K562 (cell line): ENCODE data around the gene NLRP5.

Source experiments
- CTCF ChIP-seq, 3 experiments: IDR thresholded peaks in 2 of 3; conservative IDR thresholded peaks in 1 of 3; 2 replicates each; pipeline ENCODE4 v1.5.1; 2011 to 2012; ENCODE audit warnings: low read length in 3 of 3, mild to moderate bottlenecking in 3 of 3, control low read depth in 2 of 3, improper control_type of control experiment in 1 of 3, inconsistent platforms in 1 of 3, low read depth in 1 of 3, mixed read lengths in 1 of 3, moderate library complexity in 1 of 3; ENCODE audit not compliant: insufficient read depth in 2 of 3
- EZH2 ChIP-seq: IDR thresholded peaks from 2 replicates; pipeline ENCODE4 v1.6.1; 2012; ENCODE audit warnings: low read depth, mild to moderate bottlenecking, inconsistent platforms, low read length, borderline replicate concordance
- FOXA3 ChIP-seq, 2 experiments: fragments of 450-650 bp in 1 of 2; sonication (generic) in 1 of 2; formaldehyde crosslinking; IDR thresholded peaks in 1 of 2; conservative IDR thresholded peaks in 1 of 2; 2 replicates each; pipeline versions ENCODE4 v1.4.0 to v1.8.0; 2020 to 2022; ENCODE audit warnings: mild to moderate bottlenecking in 2 of 2, missing genetic modification reagents in 1 of 2
- FOXM1 ChIP-seq, 2 experiments: fragments of 450-650 bp in 1 of 2; sonication (generic) in 1 of 2; formaldehyde crosslinking in 1 of 2; IDR thresholded peaks; 2 replicates each; pipeline versions ENCODE4 v1.6.1 to v1.9.0; 2017 to 2022; ENCODE audit warnings: low read depth in 2 of 2, mild to moderate bottlenecking in 2 of 2, missing genetic modification reagents in 1 of 2, moderate library complexity in 1 of 2
- HMG20B ChIP-seq: fragments of 250-450 bp; sonication (Bioruptor Pico); IDR thresholded peaks from 2 replicates; pipeline ENCODE4 v1.5.0; 2021; ENCODE audit warnings: mild to moderate bottlenecking
- KAT7 ChIP-seq: sonication (generic); formaldehyde crosslinking; IDR thresholded peaks from 2 replicates; pipeline ENCODE4 v1.8.0; 2022; ENCODE audit warnings: missing genetic modification reagents, mild to moderate bottlenecking, borderline replicate concordance
- NFXL1 ChIP-seq: fragments of 450-650 bp; formaldehyde crosslinking; IDR thresholded peaks from 2 replicates; pipeline ENCODE4 v1.4.0; 2021; ENCODE audit warnings: mild to moderate bottlenecking
- XRCC5 ChIP-seq: fragments of 200-400 bp; formaldehyde crosslinking; IDR thresholded peaks from 2 replicates; pipeline ENCODE4 v1.6.1; 2017; ENCODE audit warnings: low read depth, mild to moderate bottlenecking, low read length
- ZNF133 ChIP-seq: fragments of 250-450 bp; sonication (Bioruptor Pico); IDR thresholded peaks from 2 replicates; pipeline ENCODE4 v1.4.0; 2020; ENCODE audit warnings: mild to moderate bottlenecking
- ZSCAN29 ChIP-seq: fragments of 450-650 bp; IDR thresholded peaks from 2 replicates; pipeline ENCODE4 v1.6.1; 2017
- TF ChIP-seq, protein P1 (sequence below), 2 experiments: fragments of 450-650 bp; formaldehyde crosslinking in 1 of 2; IDR thresholded peaks; 2 replicates each; pipeline versions ENCODE4 v1.4.0 to v1.6.1; 2014 to 2020; ENCODE audit warnings: mild to moderate bottlenecking in 2 of 2, borderline replicate concordance in 1 of 2, low read depth in 1 of 2

GRCh38 chr19:56083668-56084067 is 97.1 kb downstream of the NLRP5 start:
- TF ChIP-seq XRCC5, result no peak
- no peak for TF ChIP-seq FOXA3 (CRISPR knock-in tag; conservative IDR thresholded peaks at IDR 0.05 in 1 of 2, IDR thresholded peaks at IDR 0.05 in 1 of 2)
- no peak for TF ChIP-seq FOXM1 (IDR thresholded peaks at IDR 0.05; ENCODE audit: low read depth)
- no peak for TF ChIP-seq FOXM1 (CRISPR knock-in tag; IDR thresholded peaks at IDR 0.05; ENCODE audit: low read depth)
- TF ChIP-seq KAT7 (CRISPR knock-in tag), result no peak
- TF ChIP-seq CTCF (IDR thresholded peaks at IDR 0.05 in 2 of 3, conservative IDR thresholded peaks at IDR 0.05 in 1 of 3; ENCODE audit: insufficient read depth in 2 of 3, low read depth in 1 of 3, low read length in 3 of 3), result no peak
- TF ChIP-seq ZSCAN29, result no peak
- no peak for TF ChIP-seq EZH2
- TF ChIP-seq ZNF133 (CRISPR knock-in tag), result no peak
- TF ChIP-seq HMG20B (CRISPR knock-in tag), result no peak
- TF ChIP-seq, protein P1, sequence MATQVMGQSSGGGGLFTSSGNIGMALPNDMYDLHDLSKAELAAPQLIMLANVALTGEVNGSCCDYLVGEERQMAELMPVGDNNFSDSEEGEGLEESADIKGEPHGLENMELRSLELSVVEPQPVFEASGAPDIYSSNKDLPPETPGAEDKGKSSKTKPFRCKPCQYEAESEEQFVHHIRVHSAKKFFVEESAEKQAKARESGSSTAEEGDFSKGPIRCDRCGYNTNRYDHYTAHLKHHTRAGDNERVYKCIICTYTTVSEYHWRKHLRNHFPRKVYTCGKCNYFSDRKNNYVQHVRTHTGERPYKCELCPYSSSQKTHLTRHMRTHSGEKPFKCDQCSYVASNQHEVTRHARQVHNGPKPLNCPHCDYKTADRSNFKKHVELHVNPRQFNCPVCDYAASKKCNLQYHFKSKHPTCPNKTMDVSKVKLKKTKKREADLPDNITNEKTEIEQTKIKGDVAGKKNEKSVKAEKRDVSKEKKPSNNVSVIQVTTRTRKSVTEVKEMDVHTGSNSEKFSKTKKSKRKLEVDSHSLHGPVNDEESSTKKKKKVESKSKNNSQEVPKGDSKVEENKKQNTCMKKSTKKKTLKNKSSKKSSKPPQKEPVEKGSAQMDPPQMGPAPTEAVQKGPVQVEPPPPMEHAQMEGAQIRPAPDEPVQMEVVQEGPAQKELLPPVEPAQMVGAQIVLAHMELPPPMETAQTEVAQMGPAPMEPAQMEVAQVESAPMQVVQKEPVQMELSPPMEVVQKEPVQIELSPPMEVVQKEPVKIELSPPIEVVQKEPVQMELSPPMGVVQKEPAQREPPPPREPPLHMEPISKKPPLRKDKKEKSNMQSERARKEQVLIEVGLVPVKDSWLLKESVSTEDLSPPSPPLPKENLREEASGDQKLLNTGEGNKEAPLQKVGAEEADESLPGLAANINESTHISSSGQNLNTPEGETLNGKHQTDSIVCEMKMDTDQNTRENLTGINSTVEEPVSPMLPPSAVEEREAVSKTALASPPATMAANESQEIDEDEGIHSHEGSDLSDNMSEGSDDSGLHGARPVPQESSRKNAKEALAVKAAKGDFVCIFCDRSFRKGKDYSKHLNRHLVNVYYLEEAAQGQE (IDR thresholded peaks at IDR 0.05; ENCODE audit: borderline replicate concordance), result peak; percentile 94
- TF ChIP-seq, protein P1 (CRISPR knock-in tag; IDR thresholded peaks at IDR 0.05; ENCODE audit: low read depth), result peak; percentile 87; the same call in 1 of the 2 replicates
- TF ChIP-seq NFXL1 (CRISPR knock-in tag), result no peak
